HG02678 (cell line): ENCODE data around the gene CPN2.

ENCODE experiments used
- ATAC-seq: cut with Tn5 transposase; IDR thresholded peaks from one replicate; pipeline ENCODE4 v1.9.1; 2021; ENCODE audit warnings: mild to moderate bottlenecking, moderate library complexity; ENCODE audit not compliant: unreplicated experiment

Gene CPN2, protein sequence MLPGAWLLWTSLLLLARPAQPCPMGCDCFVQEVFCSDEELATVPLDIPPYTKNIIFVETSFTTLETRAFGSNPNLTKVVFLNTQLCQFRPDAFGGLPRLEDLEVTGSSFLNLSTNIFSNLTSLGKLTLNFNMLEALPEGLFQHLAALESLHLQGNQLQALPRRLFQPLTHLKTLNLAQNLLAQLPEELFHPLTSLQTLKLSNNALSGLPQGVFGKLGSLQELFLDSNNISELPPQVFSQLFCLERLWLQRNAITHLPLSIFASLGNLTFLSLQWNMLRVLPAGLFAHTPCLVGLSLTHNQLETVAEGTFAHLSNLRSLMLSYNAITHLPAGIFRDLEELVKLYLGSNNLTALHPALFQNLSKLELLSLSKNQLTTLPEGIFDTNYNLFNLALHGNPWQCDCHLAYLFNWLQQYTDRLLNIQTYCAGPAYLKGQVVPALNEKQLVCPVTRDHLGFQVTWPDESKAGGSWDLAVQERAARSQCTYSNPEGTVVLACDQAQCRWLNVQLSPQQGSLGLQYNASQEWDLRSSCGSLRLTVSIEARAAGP

DNA sequence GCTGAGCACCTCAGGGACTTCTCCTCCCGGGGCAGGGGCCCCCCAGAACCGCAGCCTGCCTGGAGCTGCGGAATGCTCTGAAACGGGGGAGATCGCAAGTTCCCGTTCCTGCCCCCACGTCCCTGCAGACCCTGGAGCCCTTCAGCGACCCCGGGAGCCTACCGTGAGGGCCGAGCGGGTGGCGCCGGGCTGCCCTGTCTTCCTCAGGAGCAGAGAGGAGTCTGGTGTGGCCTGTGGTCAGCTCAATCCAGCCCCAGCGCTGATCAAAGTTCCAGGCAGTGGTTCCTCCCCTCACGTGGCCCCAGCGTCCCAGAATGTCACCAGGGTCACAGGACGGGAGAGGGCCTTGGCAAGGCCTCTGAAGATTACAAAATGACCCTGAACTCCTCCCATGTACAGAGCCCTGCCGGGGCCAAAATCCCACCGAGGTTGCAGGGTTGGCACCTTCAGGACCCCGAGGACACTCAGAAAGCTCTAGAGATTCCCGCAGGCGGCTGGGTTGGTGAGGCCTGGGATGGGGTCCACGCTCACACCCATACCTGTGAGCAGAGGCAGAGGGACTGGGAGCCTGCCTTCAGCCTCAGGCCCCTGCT is at the start of gene CPN2:
Gene CPN2 (minus strand): TSS at position 249 of the 593 bp plus-strand sequence. CDS start 8,626 bp downstream, outside the sequence.
- no peak for ATAC-seq

GRCh38 chr3:194399874-194400411 is 48.8 kb upstream of the CPN2 start:
- no peak for ATAC-seq

DNA sequence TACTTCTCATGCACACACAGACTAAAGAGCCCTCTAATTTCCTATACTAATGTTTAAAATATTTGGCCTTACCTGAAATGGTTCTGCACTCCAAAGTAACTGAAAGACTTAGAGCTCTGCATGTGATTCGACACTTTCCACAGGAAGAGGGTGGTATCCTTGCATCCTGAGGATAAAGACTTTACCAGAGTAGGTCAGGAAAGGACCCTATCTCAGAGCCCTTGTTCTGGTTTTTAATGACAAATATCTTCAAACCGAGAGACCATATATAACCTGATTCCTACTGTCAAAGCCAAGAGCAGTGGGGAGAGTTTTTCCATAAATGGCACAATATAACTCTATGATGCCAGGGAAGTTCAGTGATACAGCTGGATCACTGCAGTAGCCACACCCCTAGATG is 48.0 kb upstream of the CPN2 start, which contains the start of gene GP5:
Gene GP5 (minus strand): TSS at position 101 of the 400 bp plus-strand sequence. CDS start 984 bp downstream, outside the sequence.
- ATAC-seq, result no peak

GRCh38 chr3:194397757-194398312 is 46.7 kb upstream of the CPN2 start:
- ATAC-seq, result no peak

- ATAC-seq, result peak; percentile 53
Observed at GRCh38 chr3:194396859-194397756, 46.0 kb upstream of the CPN2 start.

DNA sequence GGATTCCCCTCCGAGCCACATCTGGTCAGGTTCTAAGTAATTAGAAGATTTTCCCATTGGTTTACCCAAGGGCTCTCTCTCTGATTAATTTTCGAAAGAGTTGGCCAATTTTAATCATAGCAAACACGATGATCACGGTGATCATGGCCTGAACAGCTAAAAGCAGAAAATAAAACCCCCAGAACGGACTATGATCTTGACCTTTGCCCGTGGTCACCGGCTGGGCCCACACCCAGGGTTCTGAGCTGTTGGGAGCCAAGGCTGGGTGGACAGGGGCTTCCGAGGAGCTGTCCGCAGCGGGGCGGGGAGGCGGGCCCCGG is 45.4 kb upstream of the CPN2 start:
- ATAC-seq, result peak; percentile 15

DNA sequence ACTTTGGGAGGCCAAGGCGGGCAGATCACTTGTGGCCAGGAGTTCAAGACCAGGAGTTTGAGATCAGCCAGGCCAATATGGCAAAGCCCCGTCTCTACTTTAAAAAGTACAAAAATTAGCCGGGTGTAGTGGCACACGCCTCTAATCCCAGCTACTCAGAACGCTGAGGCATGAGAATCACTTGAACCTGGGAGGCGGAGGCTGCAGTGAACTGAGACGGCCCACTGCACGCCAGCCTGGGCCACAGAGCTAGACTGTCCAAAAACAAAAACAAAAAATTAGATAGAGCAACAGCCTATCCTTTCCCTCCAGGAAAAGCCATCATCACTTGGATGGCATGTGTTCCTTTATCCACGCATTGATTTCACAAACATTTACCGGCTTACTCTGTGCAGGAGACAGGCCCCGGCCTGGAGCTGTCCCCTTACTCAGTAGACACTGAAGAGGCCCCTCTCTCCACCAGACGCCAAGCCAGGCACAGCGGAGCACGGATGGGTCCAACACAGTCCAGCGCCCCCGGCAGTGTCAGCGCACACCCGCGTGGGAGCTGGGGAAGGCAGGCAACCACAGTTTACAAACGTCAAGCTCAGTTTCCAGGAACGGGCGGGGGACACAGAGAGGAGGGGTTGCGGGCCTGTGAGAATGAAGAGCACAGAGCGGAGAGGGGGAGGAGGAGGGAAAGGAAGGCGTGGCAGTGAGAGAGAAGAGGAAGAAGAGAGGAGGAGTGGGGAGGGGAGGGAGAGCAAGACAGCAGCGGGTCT is 44.8 kb upstream of the CPN2 start:
- ATAC-seq, result no peak

DNA sequence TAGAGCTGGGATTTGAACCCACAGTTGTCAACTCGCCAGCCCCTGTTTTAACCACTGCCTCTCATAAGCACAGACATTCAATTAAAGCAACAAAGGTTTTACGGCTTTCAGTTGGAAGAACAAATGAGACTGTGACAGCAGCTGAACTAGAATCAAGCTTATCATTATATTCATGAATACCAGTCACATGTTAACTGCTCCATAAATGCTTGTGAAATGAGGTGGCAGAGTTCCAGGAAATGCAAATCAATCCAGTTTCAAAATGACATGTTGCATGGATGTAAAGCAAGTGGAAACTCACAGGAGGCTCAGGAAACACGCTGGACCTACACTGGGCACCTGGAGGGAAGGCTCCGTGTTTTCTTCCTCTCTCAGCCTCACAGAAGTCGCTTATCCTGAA is 44.1 kb upstream of the CPN2 start:
- no peak for ATAC-seq

DNA sequence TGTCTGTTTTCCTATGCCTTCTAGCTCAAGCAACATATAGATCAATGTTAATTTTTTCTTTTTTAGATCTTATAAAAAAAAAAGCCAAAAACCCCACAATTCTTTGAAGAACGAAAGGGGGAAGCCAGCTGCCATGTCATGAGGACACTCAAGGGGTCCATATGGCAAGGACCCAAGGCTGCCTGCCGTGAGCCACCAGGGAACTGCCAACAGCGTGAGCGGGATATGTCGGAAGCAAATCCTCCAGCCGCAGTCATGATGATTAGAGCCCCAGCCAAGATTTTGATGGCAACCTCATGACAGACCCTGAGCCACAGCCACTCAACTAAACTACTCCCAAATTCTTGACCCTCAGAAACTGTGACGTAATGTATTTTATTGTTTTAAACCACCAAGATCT is 41.4 kb upstream of the CPN2 start:
- ATAC-seq, result no peak

- ATAC-seq, result no peak
Observed at GRCh38 chr3:194390835-194391234, 39.7 kb upstream of the CPN2 start.

DNA sequence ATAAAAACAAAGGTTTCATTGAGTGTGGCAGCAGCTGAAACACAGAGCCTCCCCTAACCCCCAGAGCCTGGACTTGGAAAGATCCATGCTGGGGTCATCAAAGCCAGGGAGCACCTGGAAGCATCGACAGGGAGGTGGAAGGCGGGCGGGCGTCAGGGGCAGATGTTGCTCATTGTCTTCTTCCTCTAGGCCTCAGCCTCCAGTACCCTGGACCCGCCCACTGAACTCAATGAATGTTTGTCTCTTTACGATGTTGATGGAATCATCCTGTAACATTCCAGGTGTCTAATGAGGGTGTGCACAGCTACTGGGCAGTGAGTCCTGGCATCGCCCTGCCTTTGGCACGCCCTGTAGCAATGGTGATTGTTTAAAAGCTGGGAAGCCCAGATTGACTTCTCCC is 38.1 kb upstream of the CPN2 start:
- no peak for ATAC-seq

DNA sequence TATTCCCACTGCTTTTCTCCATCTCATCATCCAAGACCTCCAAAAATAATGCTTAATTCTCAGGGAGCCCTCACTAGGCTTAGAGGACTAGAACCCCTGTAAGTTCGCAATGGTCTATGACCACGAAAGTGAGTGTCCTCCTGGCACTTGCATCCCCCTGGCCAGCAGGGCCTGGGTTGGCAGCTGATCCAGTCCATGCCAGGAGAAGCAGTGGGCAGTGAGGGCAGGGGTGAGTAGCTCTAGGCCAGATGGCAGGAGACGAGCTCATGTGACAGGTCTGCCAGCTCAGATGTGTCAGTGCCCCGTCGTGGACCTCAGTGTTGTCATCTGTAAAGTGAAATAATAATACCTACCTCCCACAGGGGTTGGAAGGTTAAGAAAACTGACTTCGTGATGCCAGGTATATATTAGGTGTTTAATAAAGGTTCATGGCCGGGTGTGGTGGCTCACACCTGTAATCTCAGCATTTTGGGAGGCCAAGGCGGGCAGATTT is 36.8 kb upstream of the CPN2 start:
- ATAC-seq, result no peak

DNA sequence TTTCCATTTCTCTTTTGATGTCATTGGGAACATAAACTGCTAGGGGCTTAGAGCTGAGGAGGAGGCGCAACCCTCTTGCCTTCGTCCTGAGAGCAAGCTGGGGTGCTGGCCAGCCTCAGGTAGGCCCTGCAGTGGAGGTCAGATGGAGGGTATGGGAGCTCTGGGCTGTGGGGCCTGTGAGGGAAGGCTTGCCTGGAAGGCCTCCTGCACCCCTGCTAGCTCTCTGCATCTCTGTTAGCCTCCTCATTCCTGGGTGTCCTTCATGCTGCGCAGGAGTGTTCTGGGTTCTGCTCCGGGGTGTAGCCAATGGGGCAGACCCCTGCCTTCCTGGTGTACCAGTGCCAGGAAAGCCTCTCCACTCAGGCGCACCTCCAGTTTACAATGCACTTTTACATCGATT is 36.1 kb upstream of the CPN2 start:
- no peak for ATAC-seq

- ATAC-seq, result no peak
Observed at GRCh38 chr3:194386648-194387047, 35.5 kb upstream of the CPN2 start.

DNA sequence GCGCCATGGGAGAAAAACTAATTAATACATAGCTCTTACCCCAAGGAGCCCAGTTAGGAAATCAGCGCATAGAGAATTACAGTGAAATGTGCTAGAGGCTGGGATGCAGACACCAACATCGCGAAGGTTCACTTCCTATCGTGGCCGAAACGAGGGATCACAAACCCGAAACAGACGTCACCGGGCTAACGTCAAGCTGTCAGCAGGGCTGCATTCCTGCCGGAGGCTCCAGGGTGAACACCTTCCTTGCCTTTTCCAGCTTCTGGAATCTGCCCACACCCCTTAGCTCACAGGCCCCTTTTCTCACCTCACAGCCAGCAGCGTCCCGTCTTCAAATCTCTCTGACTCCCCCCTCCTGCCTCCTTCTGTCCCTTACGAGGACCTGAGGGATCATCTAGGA is 34.9 kb upstream of the CPN2 start:
- ATAC-seq, result no peak

DNA sequence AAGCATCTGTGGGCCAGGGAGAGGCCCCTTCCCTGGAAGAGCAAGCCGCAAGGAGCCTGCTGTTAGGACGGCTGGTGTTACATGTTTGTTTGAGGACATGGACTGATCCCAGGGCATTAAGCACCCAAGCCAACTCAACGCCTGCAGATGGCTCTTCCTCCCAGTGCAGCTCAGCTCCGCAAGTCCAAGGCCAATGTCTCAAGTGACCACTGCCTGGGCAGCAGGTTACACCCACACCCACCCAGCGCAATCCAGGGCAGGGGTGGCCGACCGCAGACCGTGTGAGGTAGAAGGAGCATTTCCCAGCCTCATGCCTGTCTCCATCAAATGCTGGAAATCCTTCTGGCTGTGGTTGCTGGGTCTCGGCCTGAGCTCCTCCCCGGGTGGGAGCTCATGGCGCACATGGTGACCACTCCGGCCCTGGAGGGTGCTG is 33.5 kb upstream of the CPN2 start:
- ATAC-seq, result no peak

DNA sequence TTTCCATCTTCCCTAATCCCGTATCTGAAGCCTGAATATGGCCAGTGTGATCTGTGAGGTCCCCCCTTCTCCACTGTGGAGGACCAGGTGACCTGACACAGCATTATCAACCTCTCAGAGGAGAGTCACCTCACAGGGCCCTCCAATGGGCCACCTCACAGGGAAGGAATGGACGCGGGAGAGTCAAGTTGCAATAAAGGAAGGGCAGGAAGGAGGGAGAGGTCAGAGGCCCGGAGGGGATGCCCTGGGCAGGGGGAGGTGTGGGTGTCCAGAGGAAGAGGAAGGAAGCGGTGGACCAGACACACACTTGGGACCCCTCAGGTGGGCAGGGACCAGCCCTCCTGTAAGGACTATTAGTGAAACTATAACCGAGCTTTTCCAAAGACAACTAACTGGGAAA is 33.0 kb upstream of the CPN2 start:
- no peak for ATAC-seq

GRCh38 chr3:194383276-194383940 is 32.3 kb upstream of the CPN2 start:
- ATAC-seq, result no peak

- ATAC-seq, result no peak
Observed at GRCh38 chr3:194382892-194383223, 31.7 kb upstream of the CPN2 start.
